GM12801 (cell line): ENCODE measurements around the gene FAM240A.

Experiments used
- CTCF ChIP-seq: IDR thresholded peaks from one replicate; pipeline ENCODE4 v1.5.1; 2011; ENCODE audit warnings: control low read depth; ENCODE audit not compliant: insufficient read length; ENCODE audit errors: extremely low read depth

Gene FAM240A

GRCh38 chr3:46574243-46574646, 38.1 kb upstream of the FAM240A start:
- no peak for TF ChIP-seq CTCF

- TF ChIP-seq CTCF, result no peak
Observed at GRCh38 chr3:46574881-46575576, 37.3 kb upstream of the FAM240A start.

- no peak for TF ChIP-seq CTCF
Observed at GRCh38 chr3:46575577-46576222, 36.6 kb upstream of the FAM240A start.

GRCh38 chr3:46576386-46576785, 35.9 kb upstream of the FAM240A start:
- no peak for TF ChIP-seq CTCF

GRCh38 chr3:46576879-46577278, 35.4 kb upstream of the FAM240A start:
- TF ChIP-seq CTCF, result no peak

GRCh38 chr3:46578973-46579755, 33.2 kb upstream of the FAM240A start:
- TF ChIP-seq CTCF, result no peak

GRCh38 chr3:46579756-46580286, 32.5 kb upstream of the FAM240A start:
- no peak for TF ChIP-seq CTCF
